ENCODE data around the gene CNNM2.
"Not testable (repeated sequence)": the region's sequence is repeated elsewhere in the genome, so short reads cannot be mapped to it uniquely, and the experiment has no call there.

CNNM2 gene

DNA sequence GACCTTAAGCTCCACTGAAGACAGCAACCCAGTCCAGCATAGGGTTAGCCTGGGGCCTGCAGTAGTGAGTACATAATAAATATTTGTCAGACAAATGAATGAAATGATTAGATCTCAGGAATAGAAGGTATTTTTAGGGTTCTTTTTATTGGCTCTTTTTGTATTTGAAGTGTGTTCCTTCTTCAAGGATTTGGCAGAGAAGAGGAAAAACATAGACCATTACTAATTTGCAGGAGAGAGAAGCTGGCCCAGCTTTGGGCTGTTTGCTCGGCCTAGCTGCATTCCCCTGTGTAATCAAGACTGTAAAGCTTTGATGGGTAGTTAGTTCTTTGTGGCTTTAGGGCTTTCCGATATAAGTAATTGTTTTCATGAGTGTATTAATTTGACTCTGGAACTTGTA lies 64.2 kb downstream of the CNNM2 start:
- no peaks in the 10 kb centered on the region for H3K36me3 ChIP-seq (ENCODE audit: control insufficient read depth in 2 of 2, insufficient read depth in 2 of 2, low read length in 2 of 2)
- no peak overlapping the region for H3K27ac ChIP-seq (ENCODE audit: low read depth in 2 of 2, low read length in 2 of 2)
- no peak overlapping the region for H3K9ac ChIP-seq (ENCODE audit: low read depth in 1 of 2, low read length in 2 of 2)
- H3K4me3 ChIP-seq (ENCODE audit: low read length in 2 of 2): no peak overlapping the region
- no peaks in the 10 kb centered on the region for H3K9me3 ChIP-seq (ENCODE audit: control insufficient read depth in 2 of 2, low read length in 2 of 2)
- no peaks in the 10 kb centered on the region for H3K27me3 ChIP-seq (ENCODE audit: control insufficient read depth in 2 of 2, insufficient read depth in 2 of 2, low read length in 2 of 2)
- peaks cover 0 to 2% of the 10 kb centered on the region in 2 donors for H3K4me1 ChIP-seq (ENCODE audit: control insufficient read depth in 2 of 2, insufficient read depth in 2 of 2, low read length in 2 of 2)

DNA sequence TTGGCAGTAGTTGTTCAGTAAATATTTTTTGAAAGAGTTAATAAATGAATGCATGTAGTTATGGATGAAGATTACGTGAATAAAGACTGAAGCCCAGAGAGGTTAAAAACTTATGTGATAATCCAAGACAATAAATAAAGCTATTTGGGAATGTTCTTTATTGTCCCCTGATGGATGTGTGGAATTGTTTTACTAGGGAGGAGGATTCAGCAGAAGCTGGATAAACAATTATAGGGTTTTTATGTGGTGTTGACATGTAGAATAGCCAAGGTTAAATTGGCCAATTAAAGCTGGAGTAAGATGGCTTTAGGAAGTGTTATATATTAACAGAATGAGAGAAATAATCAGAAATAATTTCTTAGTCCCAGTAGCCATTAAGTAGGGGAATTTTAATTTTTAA lies 66.0 kb downstream of the CNNM2 start:
- Histone ChIP-seq H3K4me3 (ENCODE audit: low read length in 2 of 2) (no peak overlapping the region), H3K4me1 (ENCODE audit: control insufficient read depth in 2 of 2, insufficient read depth in 2 of 2, low read length in 2 of 2) (peaks cover 0 to 5% of the 10 kb centered on the region in 2 donors), H3K27me3 (ENCODE audit: control insufficient read depth in 2 of 2, insufficient read depth in 2 of 2, low read length in 2 of 2) (no peaks in the 10 kb centered on the region)

DNA sequence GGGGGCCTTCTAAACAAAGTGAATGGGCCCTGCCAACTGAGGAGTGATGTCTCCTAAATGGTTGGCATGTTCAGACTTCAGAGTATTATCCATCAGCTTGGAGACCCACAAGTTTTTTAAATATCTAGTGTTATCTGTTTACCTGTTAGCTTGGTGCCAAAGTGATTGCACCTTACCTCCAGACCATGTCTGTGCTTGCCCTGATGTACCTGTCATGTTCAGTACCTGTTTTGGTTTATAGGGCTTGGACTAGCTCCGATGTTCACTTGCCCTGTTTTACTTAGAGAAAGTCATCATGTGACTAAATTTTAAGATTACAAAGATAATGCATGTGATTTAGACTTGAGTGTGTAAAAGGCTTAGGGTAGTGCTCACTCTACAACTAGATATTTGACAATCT lies 67.7 kb downstream of the CNNM2 start:
- no peak overlapping the region for H3K4me3 ChIP-seq (ENCODE audit: low read length in 2 of 2)
- no peaks in the 10 kb centered on the region for H3K36me3 ChIP-seq (ENCODE audit: control insufficient read depth in 2 of 2, insufficient read depth in 2 of 2, low read length in 2 of 2)
- H3K4me1 ChIP-seq (ENCODE audit: control insufficient read depth in 2 of 2, insufficient read depth in 2 of 2, low read length in 2 of 2): peaks cover 0 to 5% of the 10 kb centered on the region in 2 donors
- no peak overlapping the region for H3K27ac ChIP-seq (ENCODE audit: low read depth in 2 of 2, low read length in 2 of 2)
- no peak overlapping the region for H3K9ac ChIP-seq (ENCODE audit: low read depth in 1 of 2, low read length in 2 of 2)
- H3K27me3 ChIP-seq (ENCODE audit: control insufficient read depth in 2 of 2, insufficient read depth in 2 of 2, low read length in 2 of 2): no peaks in the 10 kb centered on the region
- H3K9me3 ChIP-seq (ENCODE audit: control insufficient read depth in 2 of 2, low read length in 2 of 2): no peaks in the 10 kb centered on the region

More for the DNA sequence above, 66.0 kb downstream of the CNNM2 start:
- no peak overlapping the region for H3K27ac ChIP-seq (ENCODE audit: low read depth in 2 of 2, low read length in 2 of 2)
- no peaks in the 10 kb centered on the region for H3K9me3 ChIP-seq (ENCODE audit: control insufficient read depth in 2 of 2, low read length in 2 of 2)
- H3K9ac ChIP-seq (ENCODE audit: low read depth in 1 of 2, low read length in 2 of 2): no peak overlapping the region
- no peaks in the 10 kb centered on the region for H3K36me3 ChIP-seq (ENCODE audit: control insufficient read depth in 2 of 2, insufficient read depth in 2 of 2, low read length in 2 of 2)

DNA sequence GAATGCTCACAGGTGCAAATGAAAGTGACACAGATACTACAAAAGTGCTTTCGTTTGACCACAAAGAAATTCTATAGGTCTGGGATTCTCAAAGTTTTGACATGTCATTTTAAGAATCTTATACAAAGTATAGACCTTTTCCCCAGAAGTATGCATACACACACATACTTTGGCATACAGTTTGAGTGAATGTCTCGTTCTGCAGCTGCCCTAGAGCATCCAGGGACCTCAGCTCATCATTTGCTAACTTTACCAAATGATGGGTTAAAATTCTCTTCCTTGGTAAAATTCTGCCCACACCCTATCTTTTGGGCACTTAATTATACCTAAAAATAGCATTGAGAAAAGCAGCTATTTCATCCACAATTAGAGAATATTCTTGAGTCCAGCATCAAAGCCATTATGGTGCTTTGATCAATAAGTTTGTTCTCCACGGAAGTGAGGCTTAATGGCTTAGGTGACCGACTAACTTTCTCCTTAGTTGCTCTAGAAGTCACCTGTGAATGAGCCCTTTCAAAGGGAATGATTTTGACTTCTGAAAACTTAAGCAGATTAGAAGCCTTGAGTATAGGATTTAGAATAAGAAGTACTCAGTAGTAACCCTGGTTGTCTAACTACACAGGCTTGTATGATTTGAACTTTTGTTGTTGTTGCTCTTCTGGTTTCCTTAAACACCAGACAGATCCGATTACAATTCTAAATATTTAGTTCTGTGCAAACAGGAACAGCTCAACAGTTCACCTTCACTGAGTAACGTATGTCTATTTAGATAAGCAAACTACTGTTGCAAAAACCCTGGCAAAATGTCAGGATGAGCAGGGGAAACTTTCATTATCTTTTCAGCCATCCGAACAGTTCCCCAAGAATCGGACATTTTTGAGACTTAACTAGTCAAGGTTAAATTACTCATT lies 70.6 kb downstream of the CNNM2 start:
- H3K9ac ChIP-seq (ENCODE audit: low read depth in 1 of 2, low read length in 2 of 2): no peak overlapping the region
- no peaks in the 10 kb centered on the region for H3K36me3 ChIP-seq (ENCODE audit: control insufficient read depth in 2 of 2, insufficient read depth in 2 of 2, low read length in 2 of 2)
- H3K9me3 ChIP-seq (ENCODE audit: control insufficient read depth in 2 of 2, low read length in 2 of 2): no peaks in the 10 kb centered on the region
- H3K4me1 ChIP-seq (ENCODE audit: control insufficient read depth in 2 of 2, insufficient read depth in 2 of 2, low read length in 2 of 2): peaks cover 0 to 5% of the 10 kb centered on the region in 2 donors
- no peak overlapping the region for H3K27ac ChIP-seq (ENCODE audit: low read depth in 2 of 2, low read length in 2 of 2)
- H3K4me3 ChIP-seq (ENCODE audit: low read length in 2 of 2): no peak overlapping the region
- no peaks in the 10 kb centered on the region for H3K27me3 ChIP-seq (ENCODE audit: control insufficient read depth in 2 of 2, insufficient read depth in 2 of 2, low read length in 2 of 2)

DNA sequence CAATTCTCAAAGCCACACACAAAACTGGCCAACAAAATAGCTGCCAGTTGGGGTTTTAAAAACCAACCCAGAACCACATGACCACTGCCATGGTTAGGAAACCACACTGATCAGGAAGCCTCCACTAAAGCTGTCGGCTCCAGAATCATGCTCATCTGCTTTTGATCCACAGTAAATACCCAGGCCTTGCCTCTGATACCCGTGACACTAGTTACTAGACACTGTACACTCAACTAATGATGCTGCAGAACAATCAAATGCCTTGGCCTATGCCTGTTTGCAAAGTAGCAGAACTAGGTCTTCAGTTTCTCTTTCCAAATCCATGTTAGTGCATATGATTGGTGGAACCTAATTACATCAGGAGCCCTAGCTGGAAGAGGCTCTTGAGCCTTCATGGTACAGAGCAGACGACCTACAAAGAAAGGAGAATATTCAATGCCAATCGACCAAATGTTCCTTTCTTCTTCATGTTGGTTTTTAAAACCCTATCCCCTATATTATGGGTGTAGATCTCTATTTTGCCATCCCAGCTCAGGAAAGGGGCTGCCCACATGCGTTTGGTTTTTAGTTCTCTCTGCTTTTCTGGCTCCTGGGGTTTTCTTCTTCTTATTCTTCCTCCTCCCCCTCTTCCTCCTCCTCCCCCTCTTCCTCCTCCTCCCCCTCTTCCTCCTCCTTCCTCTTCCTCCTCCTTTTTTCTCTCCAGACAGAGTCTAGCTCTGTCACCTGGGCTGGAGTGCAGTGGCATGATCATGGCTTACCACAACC lies 76.6 kb downstream of the CNNM2 start:
- Histone ChIP-seq H3K27ac (ENCODE audit: low read depth in 2 of 2, low read length in 2 of 2) (no peak overlapping the region), H3K9me3 (ENCODE audit: control insufficient read depth in 2 of 2, low read length in 2 of 2) (no peaks in the 10 kb centered on the region), H3K36me3 (ENCODE audit: control insufficient read depth in 2 of 2, insufficient read depth in 2 of 2, low read length in 2 of 2) (no peaks in the 10 kb centered on the region)

DNA sequence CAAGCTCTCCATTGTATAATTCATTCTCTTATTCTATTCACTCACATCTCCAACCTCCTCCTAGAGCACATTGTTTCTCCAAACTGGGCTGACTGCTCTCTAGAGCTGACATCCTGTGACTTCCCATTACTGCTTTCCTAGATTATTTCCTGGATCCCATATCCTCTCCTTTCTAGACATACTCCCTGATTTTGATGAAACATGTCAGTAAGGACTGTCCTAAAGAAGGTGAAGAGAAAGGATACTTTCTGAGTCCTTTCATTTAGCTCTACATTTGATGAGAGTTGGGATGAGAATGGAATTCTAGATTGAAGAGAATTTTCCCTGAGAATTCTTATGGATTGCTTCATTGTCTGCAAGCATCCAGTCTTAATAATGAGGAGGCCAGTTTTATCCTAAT lies 78.8 kb downstream of the CNNM2 start:
- Histone ChIP-seq H3K36me3 (ENCODE audit: control insufficient read depth in 2 of 2, insufficient read depth in 2 of 2, low read length in 2 of 2) (no peaks in the 10 kb centered on the region), H3K9me3 (ENCODE audit: control insufficient read depth in 2 of 2, low read length in 2 of 2) (no peaks in the 10 kb centered on the region), H3K27me3 (ENCODE audit: control insufficient read depth in 2 of 2, insufficient read depth in 2 of 2, low read length in 2 of 2) (no peaks in the 10 kb centered on the region), H3K27ac (ENCODE audit: low read depth in 2 of 2, low read length in 2 of 2) (no peak overlapping the region), H3K4me3 (ENCODE audit: low read length in 2 of 2) (no peak overlapping the region), H3K4me1 (ENCODE audit: control insufficient read depth in 2 of 2, insufficient read depth in 2 of 2, low read length in 2 of 2) (no peaks in the 10 kb centered on the region), H3K9ac (ENCODE audit: low read depth in 1 of 2, low read length in 2 of 2) (no peak overlapping the region)

More for the DNA sequence above, 76.6 kb downstream of the CNNM2 start:
- H3K4me1 ChIP-seq (ENCODE audit: control insufficient read depth in 2 of 2, insufficient read depth in 2 of 2, low read length in 2 of 2): no peaks in the 10 kb centered on the region
- H3K27me3 ChIP-seq (ENCODE audit: control insufficient read depth in 2 of 2, insufficient read depth in 2 of 2, low read length in 2 of 2): no peaks in the 10 kb centered on the region
- H3K4me3 ChIP-seq (ENCODE audit: low read length in 2 of 2): no peak overlapping the region
- no peak overlapping the region for H3K9ac ChIP-seq (ENCODE audit: low read depth in 1 of 2, low read length in 2 of 2)

DNA sequence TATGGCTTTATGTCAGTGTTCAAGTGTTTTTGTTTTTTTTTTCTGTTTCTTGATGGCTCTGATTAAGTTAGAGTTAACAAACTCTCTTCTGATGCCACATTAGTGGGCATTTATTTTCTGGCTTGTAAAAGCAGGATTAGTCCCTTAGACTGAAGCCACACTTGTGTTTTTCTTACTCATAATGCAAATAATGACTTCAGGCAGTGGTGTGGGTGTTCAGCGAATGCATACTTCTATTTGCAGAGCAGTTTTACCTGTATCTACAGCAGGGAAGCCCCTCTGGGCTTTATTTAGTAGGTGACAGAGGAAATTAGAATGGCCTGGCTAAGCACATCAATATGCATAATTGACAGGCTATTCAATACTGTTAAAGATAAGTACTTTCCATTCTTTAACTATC lies 79.9 kb downstream of the CNNM2 start:
- Histone ChIP-seq H3K27me3 (ENCODE audit: control insufficient read depth in 2 of 2, insufficient read depth in 2 of 2, low read length in 2 of 2) (no peaks in the 10 kb centered on the region), H3K9me3 (ENCODE audit: control insufficient read depth in 2 of 2, low read length in 2 of 2) (no peaks in the 10 kb centered on the region), H3K4me3 (ENCODE audit: low read length in 2 of 2) (no peak overlapping the region), H3K4me1 (ENCODE audit: control insufficient read depth in 2 of 2, insufficient read depth in 2 of 2, low read length in 2 of 2) (no peaks in the 10 kb centered on the region), H3K27ac (ENCODE audit: low read depth in 2 of 2, low read length in 2 of 2) (no peak overlapping the region), H3K36me3 (ENCODE audit: control insufficient read depth in 2 of 2, insufficient read depth in 2 of 2, low read length in 2 of 2) (no peaks in the 10 kb centered on the region), H3K9ac (ENCODE audit: low read depth in 1 of 2, low read length in 2 of 2) (no peak overlapping the region)

DNA sequence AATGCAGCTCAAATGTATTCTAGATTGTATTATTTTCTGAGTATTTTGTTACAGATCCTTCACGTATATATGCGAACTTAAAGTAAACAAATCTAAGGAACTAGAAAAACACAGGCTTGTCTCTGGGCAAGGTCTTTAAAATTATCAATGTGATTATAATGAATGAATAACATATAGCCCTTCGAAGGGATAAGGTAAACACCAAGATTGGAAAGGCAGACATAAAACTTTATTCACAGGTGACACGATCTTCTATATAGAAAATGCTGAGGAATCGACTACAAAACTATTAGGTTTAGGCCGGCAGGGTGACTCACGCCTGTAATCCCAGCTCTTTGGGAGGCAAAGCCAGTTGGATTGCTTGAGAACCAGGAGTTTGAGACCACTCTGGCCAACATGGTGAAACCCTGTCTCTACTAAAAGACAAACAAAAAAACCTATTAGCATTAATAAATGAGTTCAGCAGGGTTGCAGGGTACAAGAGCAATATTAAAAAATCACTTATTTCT lies 80.4 kb downstream of the CNNM2 start:
- Histone ChIP-seq H3K4me3 (ENCODE audit: low read length in 2 of 2) (no peak overlapping the region), H3K9me3 (ENCODE audit: control insufficient read depth in 2 of 2, low read length in 2 of 2) (no peaks in the 10 kb centered on the region), H3K9ac (ENCODE audit: low read depth in 1 of 2, low read length in 2 of 2) (no peak overlapping the region), H3K4me1 (ENCODE audit: control insufficient read depth in 2 of 2, insufficient read depth in 2 of 2, low read length in 2 of 2) (no peaks in the 10 kb centered on the region), H3K27ac (ENCODE audit: low read depth in 2 of 2, low read length in 2 of 2) (no peak overlapping the region), H3K27me3 (ENCODE audit: control insufficient read depth in 2 of 2, insufficient read depth in 2 of 2, low read length in 2 of 2) (no peaks in the 10 kb centered on the region), H3K36me3 (ENCODE audit: control insufficient read depth in 2 of 2, insufficient read depth in 2 of 2, low read length in 2 of 2) (no peaks in the 10 kb centered on the region)

DNA sequence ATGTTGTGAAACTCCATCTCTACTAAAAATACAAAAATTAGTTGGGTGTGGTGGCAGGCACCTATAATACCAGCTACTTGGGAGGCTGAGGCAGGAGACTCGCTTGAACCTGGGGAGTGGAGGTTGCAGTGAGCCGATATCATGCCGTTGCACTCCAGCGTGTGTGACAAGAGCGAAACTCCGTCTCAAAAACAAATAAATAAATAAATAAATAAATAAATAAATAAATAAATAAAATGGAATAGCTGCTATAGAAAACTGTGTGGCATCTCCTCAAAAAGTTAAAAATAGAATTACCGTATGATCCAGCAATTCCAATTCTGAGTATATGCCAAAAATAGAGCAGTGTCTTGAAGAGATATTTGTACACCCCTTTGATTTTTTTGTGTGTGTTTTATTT lies 82.0 kb downstream of the CNNM2 start:
- not testable (repeated sequence) for H3K9ac ChIP-seq (ENCODE audit: low read depth in 1 of 2, low read length in 2 of 2); H3K36me3 ChIP-seq (ENCODE audit: control insufficient read depth in 2 of 2, insufficient read depth in 2 of 2, low read length in 2 of 2); H3K27me3 ChIP-seq (ENCODE audit: control insufficient read depth in 2 of 2, insufficient read depth in 2 of 2, low read length in 2 of 2); H3K27ac ChIP-seq (ENCODE audit: low read depth in 2 of 2, low read length in 2 of 2); H3K4me1 ChIP-seq (ENCODE audit: control insufficient read depth in 2 of 2, insufficient read depth in 2 of 2, low read length in 2 of 2); H3K4me3 ChIP-seq (ENCODE audit: low read length in 2 of 2); H3K9me3 ChIP-seq (ENCODE audit: control insufficient read depth in 2 of 2, low read length in 2 of 2)

DNA sequence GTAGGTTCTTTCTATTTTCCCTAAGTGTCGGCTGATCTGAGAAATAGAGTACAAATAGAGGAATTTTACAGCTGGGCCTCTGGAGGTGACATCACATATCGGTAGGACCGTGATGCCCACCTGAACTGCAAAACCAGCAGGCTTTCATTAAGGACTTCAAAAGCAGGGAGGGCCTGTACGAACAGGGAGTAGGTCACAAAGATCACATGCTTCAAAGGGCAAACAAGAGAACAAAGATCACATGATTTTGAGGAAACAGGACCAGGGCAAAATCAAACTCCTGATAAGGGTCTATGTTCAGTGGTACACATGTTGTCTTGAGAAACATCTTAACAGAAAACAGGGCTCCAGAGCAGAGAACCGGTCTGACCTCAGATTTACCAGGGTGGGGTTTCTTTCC lies 88.9 kb downstream of the CNNM2 start:
- no peak overlapping the region for H3K9ac ChIP-seq (ENCODE audit: low read depth in 1 of 2, low read length in 2 of 2)
- H3K9me3 ChIP-seq (ENCODE audit: control insufficient read depth in 2 of 2, low read length in 2 of 2): no peaks in the 10 kb centered on the region
- H3K36me3 ChIP-seq (ENCODE audit: control insufficient read depth in 2 of 2, insufficient read depth in 2 of 2, low read length in 2 of 2): no peaks in the 10 kb centered on the region
- H3K4me1 ChIP-seq (ENCODE audit: control insufficient read depth in 2 of 2, insufficient read depth in 2 of 2, low read length in 2 of 2): no peaks in the 10 kb centered on the region
- no peak overlapping the region for H3K4me3 ChIP-seq (ENCODE audit: low read length in 2 of 2)
- H3K27me3 ChIP-seq (ENCODE audit: control insufficient read depth in 2 of 2, insufficient read depth in 2 of 2, low read length in 2 of 2): no peaks in the 10 kb centered on the region
- H3K27ac ChIP-seq (ENCODE audit: low read depth in 2 of 2, low read length in 2 of 2): no peak overlapping the region

Data from mucosa of rectum (tissue), 2 donors.